GM12878 (cell line): ENCODE measurements around the gene MARK4.

Source experiments
- ATF2 ChIP-seq: IDR thresholded peaks from 2 replicates; pipeline ENCODE4 v1.6.1; 2012; ENCODE audit warnings: low read length, inconsistent platforms
- CHD4 ChIP-seq: fragments of 200-600 bp; sonication (generic); IDR thresholded peaks from 2 replicates; pipeline ENCODE4 v1.6.1; 2016; ENCODE audit warnings: mild to moderate bottlenecking
- CTCF ChIP-seq, 3 experiments: IDR thresholded peaks in 2 of 3; conservative IDR thresholded peaks in 1 of 3; 2 replicates each; pipeline ENCODE4 v1.5.1; 2011; ENCODE audit warnings: low read depth in 3 of 3, low read length in 3 of 3, mild to moderate bottlenecking in 3 of 3, control low read depth in 2 of 3, moderate library complexity in 2 of 3, inconsistent platforms in 1 of 3, mixed read lengths in 1 of 3; ENCODE audit not compliant: control insufficient read depth in 2 of 3, insufficient read depth in 1 of 3; ENCODE audit errors: extremely low read depth in 1 of 3
- ELK1 ChIP-seq: IDR thresholded peaks from 2 replicates; pipeline ENCODE4 v1.6.1; 2012; ENCODE audit warnings: low read depth, low read length, improper control_type of control experiment
- MXI1 ChIP-seq: fragments of 150-350 bp; IDR thresholded peaks from 2 replicates; pipeline ENCODE4 v1.6.1; 2011; ENCODE audit warnings: low read depth, mild to moderate bottlenecking, inconsistent platforms, low read length, improper control_type of control experiment
- POLR2A ChIP-seq: IDR thresholded peaks from 2 replicates; pipeline ENCODE4 v1.6.1; 2011; ENCODE audit warnings: low read depth, mild to moderate bottlenecking, low read length
- REST ChIP-seq: IDR thresholded peaks from 2 replicates; pipeline ENCODE4 v1.6.1; 2012; ENCODE audit warnings: mild to moderate bottlenecking, low read depth, low read length
- ZBTB33 ChIP-seq: fragments of 450-650 bp; IDR thresholded peaks from 2 replicates; pipeline ENCODE4 v1.6.1; 2017; ENCODE audit warnings: mild to moderate bottlenecking
- ZNF274 ChIP-seq: IDR thresholded peaks from one replicate; pipeline ENCODE4 v1.8.0; 2011; ENCODE audit not compliant: insufficient read length, insufficient read depth
- ZZZ3 ChIP-seq: IDR thresholded peaks from 2 replicates; pipeline ENCODE4 v1.6.1; 2011; ENCODE audit warnings: low read depth; ENCODE audit not compliant: control insufficient read depth, insufficient read length

- TF ChIP-seq CTCF (IDR thresholded peaks at IDR 0.05 in 2 of 3, conservative IDR thresholded peaks at IDR 0.05 in 1 of 3; ENCODE audit: control insufficient read depth in 2 of 3, extremely low read depth in 1 of 3, insufficient read depth in 1 of 3, low read depth in 3 of 3, low read length in 3 of 3) (no peak), ZBTB33 (no peak), ELK1 (no peak), ATF2 (no peak), ZNF274 (no peak), ZZZ3 (no peak), POLR2A (no peak), REST (no peak), MXI1 (no peak), CHD4 (no peak)
Measured at GRCh38 chr19:45218911-45219743, 31.9 kb upstream of the MARK4 start.
